Mesothelial cell of epicardium (in vitro differentiated cells): ENCODE measurements around the gene CPT1A. TPM values are rescaled to one million over a fixed set of nuclear protein-coding genes. Genes with fewer than 3 reads are reported as not detected.
A peak's percentile ranks its signal among the peaks of the same experiment; 100 is the strongest.
"Not testable (repeated sequence)": the region's sequence is repeated elsewhere in the genome, so short reads cannot be mapped to it uniquely, and the experiment has no call there.

Experiments used
- DNase-seq, 2 experiments: peaks; one replicate each; pipeline ENCODE4 v3.0.0; 2021; ENCODE audit warnings: low spot score in 2 of 2; ENCODE audit not compliant: unreplicated experiment in 2 of 2
- H3K27ac Mint-ChIP-seq: 2 replicates; pipeline ENCODE4 v1.8.0; 2021; ENCODE audit warnings: mixed read lengths
- H3K27me3 Mint-ChIP-seq: 2 replicates; pipeline ENCODE4 v1.8.0; 2021; ENCODE audit warnings: low read depth, mixed read lengths
- H3K36me3 Mint-ChIP-seq: 2 replicates; pipeline ENCODE4 v1.8.0; 2021; ENCODE audit warnings: mixed read lengths
- H3K4me1 Mint-ChIP-seq: 2 replicates; pipeline ENCODE4 v1.8.0; 2021; ENCODE audit warnings: mixed read lengths
- H3K4me3 Mint-ChIP-seq: 2 replicates; pipeline ENCODE4 v1.8.0; 2021; ENCODE audit warnings: mild to moderate bottlenecking, moderate library complexity, mixed read lengths
- H3K9me3 Mint-ChIP-seq: 2 replicates; pipeline ENCODE4 v1.8.0; 2021; ENCODE audit warnings: mixed read lengths
- CTCF ChIP-seq: fragments of 200-600 bp; sonication (generic); IDR thresholded peaks from one replicate; pipeline ENCODE4 v1.5.0; 2021; ENCODE audit warnings: antibody characterized with exemption; ENCODE audit not compliant: unreplicated experiment
- total RNA-seq: library from RNA; stranded (reverse); gene quantifications from 3 replicates; pipeline ENCODE4 v1.2.1, GENCODE V29; 2021

The CPT1A gene
- total RNA-seq = 2.6 to 3.0 TPM (median 2.8 TPM) in 3 replicates

GRCh38 chr11:68841718-68842426, at the start of gene CPT1A:
Gene CPT1A (minus strand): TSS chr11:68841916. CDS start chr11:68815474, 26,442 bp downstream.
- peaks cover 42% of the 10 kb centered on the region for H3K4me1 Mint-ChIP-seq
- no peaks in the 10 kb centered on the region for H3K9me3 Mint-ChIP-seq
- peaks cover 61% of the 10 kb centered on the region for H3K27me3 Mint-ChIP-seq
- H3K27ac Mint-ChIP-seq = no peak within 1 kb of the TSS
- no peak for TF ChIP-seq CTCF
- H3K4me3 Mint-ChIP-seq = peak within 1 kb of the TSS; percentile 57
- no peaks in the 10 kb centered on the region for H3K36me3 Mint-ChIP-seq
- DNase-seq = peak; percentile 57 to 76

GRCh38 chr11:68890490-68891231, 48.9 kb upstream of the CPT1A start:
- no peak for DNase-seq
- H3K4me3 Mint-ChIP-seq = no peak overlapping the region
- peak overlapping the region; percentile 84 for H3K27ac Mint-ChIP-seq
- peaks cover 19% of the 10 kb centered on the region for H3K36me3 Mint-ChIP-seq
- H3K9me3 Mint-ChIP-seq = no peaks in the 10 kb centered on the region
- TF ChIP-seq CTCF = no peak
- H3K4me1 Mint-ChIP-seq = peaks cover 15% of the 10 kb centered on the region
- no peaks in the 10 kb centered on the region for H3K27me3 Mint-ChIP-seq

- peak; percentile 39 to 62 for DNase-seq
- H3K4me1 Mint-ChIP-seq = peaks cover 15% of the 10 kb centered on the region
- no peaks in the 10 kb centered on the region for H3K9me3 Mint-ChIP-seq
- H3K27ac Mint-ChIP-seq = peak overlapping the region; percentile 84
- TF ChIP-seq CTCF = peak; percentile 30
- H3K4me3 Mint-ChIP-seq = no peak overlapping the region
- H3K36me3 Mint-ChIP-seq = peaks cover 19% of the 10 kb centered on the region
- H3K27me3 Mint-ChIP-seq = no peaks in the 10 kb centered on the region
Measured at GRCh38 chr11:68889948-68890446, 48.3 kb upstream of the CPT1A start.

- not testable (repeated sequence) for H3K4me3 Mint-ChIP-seq, DNase-seq, H3K4me1 Mint-ChIP-seq, H3K9me3 Mint-ChIP-seq, H3K27me3 Mint-ChIP-seq, H3K27ac Mint-ChIP-seq
- peaks cover 15% of the 10 kb centered on the region for H3K36me3 Mint-ChIP-seq
Measured at GRCh38 chr11:68884827-68885226, 43.1 kb upstream of the CPT1A start.

GRCh38 chr11:68882391-68882790, 40.7 kb upstream of the CPT1A start:
- TF ChIP-seq CTCF = no peak
- Mint-ChIP-seq H3K4me1 (no peaks in the 10 kb centered on the region), H3K36me3 (peaks cover 15% of the 10 kb centered on the region), H3K27me3 (no peaks in the 10 kb centered on the region), H3K4me3 (no peak overlapping the region), H3K27ac (no peak overlapping the region), H3K9me3 (no peaks in the 10 kb centered on the region)
- no peak for DNase-seq

GRCh38 chr11:68881320-68881719, 39.6 kb upstream of the CPT1A start:
- Mint-ChIP-seq H3K4me1 (no peaks in the 10 kb centered on the region), H3K36me3 (peaks cover 13% of the 10 kb centered on the region), H3K9me3 (no peaks in the 10 kb centered on the region), H3K4me3 (no peak overlapping the region), H3K27ac (no peak overlapping the region), H3K27me3 (no peaks in the 10 kb centered on the region)
- no peak for TF ChIP-seq CTCF
- no peak for DNase-seq
